MM.1S (cell line): ENCODE results near the gene DIS3L2.
"Not testable (repeated sequence)": the region's sequence is repeated elsewhere in the genome, so short reads cannot be mapped to it uniquely, and the experiment has no call there.

ENCODE experiments used
- DNase-seq: peaks from one replicate; pipeline ENCODE4 v3.0.0-alpha.2; 2015
- H2AFZ ChIP-seq: fragments of 300-600 bp; sonication (generic); 2 replicates; pipeline ENCODE4 v1.6.0; 2016; ENCODE audit warnings: antibody characterized with exemption, low read length
- H3F3A ChIP-seq: fragments of 300-600 bp; sonication (generic); 2 replicates; pipeline ENCODE4 v1.6.1; 2016; ENCODE audit warnings: mild to moderate bottlenecking, antibody characterized with exemption, low read length, moderate library complexity, mixed read lengths; ENCODE audit not compliant: insufficient read depth
- H3K27ac ChIP-seq: fragments of 300-600 bp; sonication (generic); 2 replicates; pipeline ENCODE4 v1.5.1; 2016; ENCODE audit warnings: mild to moderate bottlenecking, low read length
- H3K27me3 ChIP-seq: fragments of 300-600 bp; sonication (generic); replicated peaks from 2 replicates; pipeline ENCODE4 v1.6.0; 2016; ENCODE audit warnings: low read length; ENCODE audit not compliant: insufficient read depth
- H3K36me3 ChIP-seq: fragments of 300-600 bp; sonication (generic); replicated peaks from 2 replicates; pipeline ENCODE4 v1.6.1; 2016; ENCODE audit warnings: mild to moderate bottlenecking, low read length, mixed read lengths; ENCODE audit not compliant: insufficient read depth
- H3K4me1 ChIP-seq: fragments of 300-600 bp; sonication (generic); 2 replicates; pipeline ENCODE4 v1.6.1; 2016; ENCODE audit warnings: low read length, mixed read lengths
- H3K4me2 ChIP-seq: fragments of 300-600 bp; sonication (generic); 2 replicates; pipeline ENCODE4 v1.6.0; 2016; ENCODE audit warnings: low read depth, low read length
- H3K4me3 ChIP-seq: fragments of 300-600 bp; sonication (generic); 2 replicates; pipeline ENCODE4 v1.5.1; 2016; ENCODE audit warnings: low read length, mixed read lengths
- H3K79me2 ChIP-seq: fragments of 300-600 bp; sonication (generic); 2 replicates; pipeline ENCODE4 v1.6.1; 2016; ENCODE audit warnings: mixed run types, low read length, mixed read lengths
- H3K9ac ChIP-seq: fragments of 300-600 bp; sonication (generic); 2 replicates; pipeline ENCODE4 v1.6.1; 2016; ENCODE audit warnings: low read length, mixed read lengths
- H3K9me2 ChIP-seq: fragments of 300-600 bp; sonication (generic); replicated peaks from 2 replicates; pipeline ENCODE4 v1.6.1; 2016; ENCODE audit warnings: mild to moderate bottlenecking, low read length, mixed read lengths; ENCODE audit not compliant: insufficient read depth
- H3K9me3 ChIP-seq: fragments of 300-600 bp; sonication (generic); replicated peaks from 2 replicates; pipeline ENCODE4 v1.6.1; 2016; ENCODE audit warnings: mild to moderate bottlenecking, low read length, mixed read lengths; ENCODE audit not compliant: insufficient read depth
- H4K20me1 ChIP-seq: fragments of 300-600 bp; sonication (generic); 2 replicates; pipeline ENCODE4 v1.6.1; 2016; ENCODE audit warnings: mild to moderate bottlenecking, low read length, moderate library complexity, mixed read lengths; ENCODE audit not compliant: insufficient read depth
- EZH2 ChIP-seq: fragments of 300-600 bp; sonication (generic); optimal IDR thresholded peaks from 2 replicates; pipeline ENCODE3; 2017; ENCODE audit warnings: low read depth, mild to moderate bottlenecking, antibody characterized with exemption, low read length, mixed read lengths
- EZH2phosphoT487 ChIP-seq: fragments of 300-600 bp; sonication (generic); IDR thresholded peaks from 2 replicates; pipeline ENCODE4 v1.6.1; 2018; ENCODE audit warnings: antibody characterized with exemption, low read length
- TF ChIP-seq, protein P1 (sequence below): fragments of 300-600 bp; sonication (generic); IDR thresholded peaks from 2 replicates; pipeline ENCODE4 v1.5.1; 2016; ENCODE audit warnings: antibody characterized with exemption, low read length, mixed read lengths

The DIS3L2 gene

DNA sequence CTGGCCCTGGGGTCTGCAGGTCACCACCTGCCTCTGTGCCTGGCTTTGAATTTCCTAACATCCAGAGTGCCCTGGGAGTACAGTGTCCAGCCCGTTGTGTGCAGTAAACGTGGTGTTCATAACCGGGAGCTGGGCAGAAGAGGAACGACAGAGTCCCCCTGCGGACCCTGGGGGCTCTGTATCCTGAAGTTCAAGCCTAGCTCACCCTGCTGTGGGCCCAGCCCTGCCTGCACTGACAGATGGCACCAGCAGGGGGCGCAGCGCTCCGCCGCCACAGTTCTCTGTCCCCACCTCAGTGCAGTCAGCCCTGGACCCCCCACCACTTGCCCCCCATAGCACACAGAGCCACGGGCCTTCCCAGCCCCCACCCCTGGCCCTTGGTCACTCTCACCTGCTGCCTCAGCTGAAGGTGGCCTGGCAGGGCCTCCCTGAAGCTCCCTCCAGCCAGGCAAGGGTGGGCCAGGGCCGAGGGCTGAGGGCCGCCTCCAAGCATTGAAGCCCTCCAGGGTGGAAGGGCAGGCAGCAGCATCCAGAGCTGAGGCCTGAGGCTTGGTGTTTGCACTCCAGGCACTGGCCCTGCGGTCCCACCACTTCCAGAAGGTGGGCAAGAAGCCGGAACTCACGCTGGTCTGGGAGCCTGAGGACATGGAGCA is 373.8 kb downstream of the DIS3L2 start:
- not testable (repeated sequence) for H3K27ac ChIP-seq, H3K36me3 ChIP-seq, H3K9me3 ChIP-seq, H3K9ac ChIP-seq, H3K4me1 ChIP-seq, H3K4me2 ChIP-seq, H3F3A ChIP-seq, DNase-seq, H3K27me3 ChIP-seq, H3K4me3 ChIP-seq, H2AFZ ChIP-seq, H3K79me2 ChIP-seq, H3K9me2 ChIP-seq, H4K20me1 ChIP-seq
- TF ChIP-seq, protein P1, sequence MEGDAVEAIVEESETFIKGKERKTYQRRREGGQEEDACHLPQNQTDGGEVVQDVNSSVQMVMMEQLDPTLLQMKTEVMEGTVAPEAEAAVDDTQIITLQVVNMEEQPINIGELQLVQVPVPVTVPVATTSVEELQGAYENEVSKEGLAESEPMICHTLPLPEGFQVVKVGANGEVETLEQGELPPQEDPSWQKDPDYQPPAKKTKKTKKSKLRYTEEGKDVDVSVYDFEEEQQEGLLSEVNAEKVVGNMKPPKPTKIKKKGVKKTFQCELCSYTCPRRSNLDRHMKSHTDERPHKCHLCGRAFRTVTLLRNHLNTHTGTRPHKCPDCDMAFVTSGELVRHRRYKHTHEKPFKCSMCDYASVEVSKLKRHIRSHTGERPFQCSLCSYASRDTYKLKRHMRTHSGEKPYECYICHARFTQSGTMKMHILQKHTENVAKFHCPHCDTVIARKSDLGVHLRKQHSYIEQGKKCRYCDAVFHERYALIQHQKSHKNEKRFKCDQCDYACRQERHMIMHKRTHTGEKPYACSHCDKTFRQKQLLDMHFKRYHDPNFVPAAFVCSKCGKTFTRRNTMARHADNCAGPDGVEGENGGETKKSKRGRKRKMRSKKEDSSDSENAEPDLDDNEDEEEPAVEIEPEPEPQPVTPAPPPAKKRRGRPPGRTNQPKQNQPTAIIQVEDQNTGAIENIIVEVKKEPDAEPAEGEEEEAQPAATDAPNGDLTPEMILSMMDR = peak; percentile 37

DNA sequence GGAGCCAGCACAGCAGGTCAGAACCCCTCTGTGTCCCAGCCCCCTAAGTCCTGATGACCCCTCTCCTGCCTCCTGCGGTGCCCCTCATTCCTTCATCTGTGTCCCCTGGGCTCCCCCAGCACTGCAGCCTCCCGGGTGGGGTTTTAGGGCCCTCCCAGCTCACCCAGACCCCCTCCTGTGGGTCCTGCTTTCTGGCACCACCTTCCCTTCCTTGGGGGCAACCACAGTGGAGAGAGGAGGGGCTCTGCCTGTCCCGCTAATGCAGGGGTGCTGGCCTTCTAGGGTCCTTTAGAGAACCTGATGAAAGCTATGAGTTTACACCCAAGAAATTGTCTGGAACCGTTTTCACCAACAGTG is 374.3 kb downstream of the DIS3L2 start:
- DNase-seq = no peak
- H3K79me2 ChIP-seq = no peaks in the 10 kb centered on the region
- H3K9me3 ChIP-seq = no peaks in the 10 kb centered on the region
- no peaks in the 10 kb centered on the region for H4K20me1 ChIP-seq
- H3K4me1 ChIP-seq = no peaks in the 10 kb centered on the region
- H3K9ac ChIP-seq = no peak overlapping the region
- no peak overlapping the region for H2AFZ ChIP-seq
- no peaks in the 10 kb centered on the region for H3F3A ChIP-seq
- H3K4me2 ChIP-seq = no peak overlapping the region
- H3K27me3 ChIP-seq = no peaks in the 10 kb centered on the region
- no peak overlapping the region for H3K4me3 ChIP-seq
- H3K36me3 ChIP-seq = no peaks in the 10 kb centered on the region
- TF ChIP-seq, protein P1 = no peak
- no peak for TF ChIP-seq EZH2phosphoT487
- TF ChIP-seq EZH2 = no peak
- no peak overlapping the region for H3K27ac ChIP-seq
- H3K9me2 ChIP-seq = no peaks in the 10 kb centered on the region

DNA sequence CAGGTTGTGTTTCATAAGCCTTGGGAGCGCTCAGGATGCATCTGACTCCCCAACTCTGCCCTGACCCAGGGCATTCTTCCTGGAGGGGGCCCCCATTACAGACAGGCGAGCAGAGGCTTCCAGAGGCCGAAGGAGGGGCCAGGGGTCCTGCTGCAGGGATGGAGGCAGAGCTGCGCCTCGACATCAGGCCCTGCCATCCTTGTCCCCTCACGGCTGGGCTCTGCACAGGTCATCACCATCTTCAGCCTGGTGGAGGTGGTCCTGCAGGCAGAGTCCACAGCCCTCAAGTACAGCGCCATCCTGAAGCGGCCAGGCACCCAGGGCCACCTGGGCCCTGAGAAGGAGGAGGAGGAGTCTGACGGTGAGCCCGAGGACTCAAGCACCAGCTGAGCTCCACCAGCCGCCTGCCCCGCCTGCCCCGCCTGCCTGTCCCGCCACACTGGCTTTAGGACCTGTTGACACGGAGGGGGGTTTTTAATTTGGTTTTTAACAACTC is 374.8 kb downstream of the DIS3L2 start:
- no peak overlapping the region for H3K27ac ChIP-seq
- no peaks in the 10 kb centered on the region for H3K36me3 ChIP-seq
- H2AFZ ChIP-seq = no peak overlapping the region
- no peak overlapping the region for H3K4me2 ChIP-seq
- H3K9ac ChIP-seq = no peak overlapping the region
- no peaks in the 10 kb centered on the region for H3K4me1 ChIP-seq
- TF ChIP-seq, protein P1 = no peak
- TF ChIP-seq EZH2phosphoT487 (no peak), EZH2 (no peak)
- no peaks in the 10 kb centered on the region for H4K20me1 ChIP-seq
- no peaks in the 10 kb centered on the region for H3F3A ChIP-seq
- H3K9me3 ChIP-seq = no peaks in the 10 kb centered on the region
- no peak for DNase-seq
- no peak overlapping the region for H3K4me3 ChIP-seq
- H3K79me2 ChIP-seq = no peaks in the 10 kb centered on the region
- H3K9me2 ChIP-seq = no peaks in the 10 kb centered on the region
- H3K27me3 ChIP-seq = no peaks in the 10 kb centered on the region
